HS-27A (cell line): Measurements from ENCODE around the gene LYPD3.

ENCODE experiments used
- DNase-seq: peaks from one replicate; pipeline ENCODE4 v3.0.0-alpha.2; 2012; ENCODE audit warnings: low read depth, missing footprints

LYPD3 gene

DNA sequence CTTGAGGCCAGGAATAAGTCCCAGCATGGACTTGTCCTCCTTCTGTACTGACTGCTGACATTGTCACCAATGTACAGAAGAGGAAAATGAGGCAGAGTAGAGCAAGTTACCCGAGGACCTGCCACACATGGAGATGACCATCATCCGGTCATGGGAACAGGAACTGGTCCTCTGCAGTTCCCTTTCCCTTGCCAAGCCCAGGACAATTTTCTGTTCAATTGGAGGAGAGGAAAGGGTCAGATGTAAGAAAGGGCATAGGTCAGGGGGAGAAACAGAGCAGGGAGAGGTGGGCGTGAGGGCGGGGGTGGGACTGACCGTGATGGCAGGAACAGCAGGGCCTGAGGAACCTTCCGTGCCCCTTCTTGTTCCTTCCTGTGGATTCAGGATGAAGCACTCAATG lies 20.5 kb upstream of the LYPD3 start:
- DNase-seq: no peak

DNA sequence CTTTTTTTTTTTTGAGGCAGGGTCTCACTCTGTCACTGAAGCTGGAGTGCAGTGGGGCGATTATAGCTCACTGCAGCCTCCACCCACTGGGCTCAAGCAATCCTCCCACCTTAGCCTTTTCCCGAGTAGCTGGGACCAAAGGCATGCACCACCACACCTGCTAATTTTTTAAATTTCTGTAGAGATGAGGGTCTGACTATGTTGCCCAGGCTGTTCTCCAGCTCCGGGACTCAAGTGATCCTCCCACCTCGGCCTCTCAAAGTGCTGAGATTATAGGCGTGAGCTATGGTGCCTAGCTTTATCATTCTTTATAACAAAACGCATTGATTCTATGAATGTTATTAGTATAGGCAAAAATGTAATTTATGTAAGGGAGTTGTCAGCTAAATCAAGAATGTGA lies 17.9 kb upstream of the LYPD3 start:
- no peak for DNase-seq

DNA sequence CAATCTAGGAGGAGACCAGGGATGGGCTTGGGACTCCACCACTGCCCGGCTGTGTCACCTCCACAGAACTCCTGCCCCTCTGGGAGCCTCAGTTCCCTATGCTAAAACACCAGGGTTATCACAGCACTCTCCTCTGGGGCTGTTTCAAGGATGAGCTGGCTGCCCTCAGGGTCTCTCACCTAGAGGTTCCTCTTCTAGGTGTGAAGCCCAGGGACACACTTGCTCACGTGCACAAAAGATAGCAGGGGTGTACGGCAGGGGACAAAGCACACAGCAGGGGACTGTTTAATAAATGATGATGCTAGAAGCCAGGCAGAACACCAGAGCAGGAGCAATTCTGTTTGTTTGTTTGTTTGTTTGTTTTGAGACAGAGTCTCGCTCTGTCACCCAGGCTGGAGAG lies 16.8 kb upstream of the LYPD3 start:
- no peak for DNase-seq

DNA sequence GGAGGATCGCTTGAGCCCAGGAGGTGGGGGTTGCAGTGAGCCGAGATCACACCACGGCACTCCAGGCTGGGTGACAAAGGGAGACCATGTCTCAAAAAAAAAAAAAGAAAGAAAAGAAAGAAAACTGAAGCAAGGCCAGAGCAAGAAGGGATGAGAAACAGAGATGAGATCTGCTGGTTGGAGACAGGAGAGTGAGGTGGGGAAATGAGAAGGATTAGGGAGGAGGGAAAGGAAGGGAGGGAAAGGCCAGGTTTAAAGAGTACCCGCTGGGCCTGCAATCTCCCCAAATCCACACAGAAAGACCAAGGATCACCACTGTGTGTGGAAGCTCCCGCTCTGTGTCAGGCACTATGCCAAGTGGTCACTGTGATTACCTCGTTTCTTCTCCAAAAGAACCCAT lies 16.3 kb upstream of the LYPD3 start:
- DNase-seq: no peak

DNA sequence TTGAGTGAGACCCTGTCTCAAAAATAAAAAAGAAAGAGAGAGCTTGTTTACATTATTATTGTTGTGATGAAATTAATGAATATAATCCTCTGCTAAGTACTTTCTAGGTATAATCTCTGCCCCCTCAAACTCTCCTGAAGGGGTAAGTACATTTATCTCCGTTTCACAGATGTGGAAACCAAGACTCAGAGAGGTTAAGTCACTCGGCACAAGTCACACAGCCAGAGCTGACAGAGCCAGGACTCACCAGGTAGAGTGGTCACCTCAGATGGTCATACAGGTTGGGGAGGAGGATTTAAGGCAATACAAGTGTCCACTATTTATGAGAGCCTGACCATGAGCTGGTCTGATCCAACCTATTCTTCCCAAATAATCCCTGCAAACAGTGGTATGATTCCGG lies 15.2 kb upstream of the LYPD3 start:
- no peak for DNase-seq

DNA sequence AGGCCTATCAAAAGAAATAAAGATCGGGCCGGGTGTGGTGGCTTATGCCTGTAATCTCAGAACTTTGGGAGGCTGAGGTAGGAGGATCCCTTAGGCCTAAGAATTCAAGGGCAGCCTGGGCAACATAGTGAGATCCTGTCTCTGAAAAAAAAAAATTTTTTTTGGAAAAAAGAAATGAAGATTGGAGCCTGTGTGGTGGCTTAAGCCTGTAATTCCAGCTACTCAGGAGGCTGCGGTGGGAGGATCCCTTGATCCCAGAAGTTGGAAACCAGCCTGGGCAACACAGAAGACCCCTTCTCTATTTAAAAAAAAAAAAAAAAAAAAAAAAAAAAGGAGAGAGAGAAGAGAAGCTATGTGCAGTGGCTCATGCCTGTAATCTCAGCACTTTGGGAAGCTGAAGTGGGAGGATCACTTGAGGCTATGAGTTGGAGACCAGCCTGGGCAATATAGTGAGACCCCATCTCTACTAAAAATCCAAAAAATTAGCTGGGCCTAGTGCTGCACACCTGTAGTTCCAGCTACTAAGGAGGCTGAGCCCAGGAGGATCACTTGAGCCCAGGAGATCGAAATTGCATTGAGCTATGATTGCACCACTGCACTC lies 14.7 kb upstream of the LYPD3 start:
- no peak for DNase-seq

DNA sequence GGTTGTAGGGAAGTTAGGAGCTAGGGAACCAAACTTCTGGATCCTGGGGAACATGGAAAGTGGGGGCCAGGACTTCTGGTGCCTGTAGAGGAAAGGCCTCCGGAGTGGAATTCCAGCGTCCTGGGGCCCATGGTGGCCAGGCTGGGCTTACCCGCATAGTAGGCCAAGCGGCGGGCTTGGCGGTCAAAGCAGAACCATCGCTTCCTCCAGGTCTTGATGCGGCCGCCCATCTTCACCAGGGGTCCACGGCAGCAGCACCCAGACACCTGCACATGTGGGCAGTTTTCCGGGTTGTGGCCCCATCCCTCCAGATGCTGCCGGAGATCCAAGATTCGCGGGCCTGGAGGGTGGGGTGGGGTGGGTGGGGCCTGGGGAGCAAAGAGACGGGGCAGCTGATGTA lies 13.8 kb upstream of the LYPD3 start:
- DNase-seq: no peak

DNA sequence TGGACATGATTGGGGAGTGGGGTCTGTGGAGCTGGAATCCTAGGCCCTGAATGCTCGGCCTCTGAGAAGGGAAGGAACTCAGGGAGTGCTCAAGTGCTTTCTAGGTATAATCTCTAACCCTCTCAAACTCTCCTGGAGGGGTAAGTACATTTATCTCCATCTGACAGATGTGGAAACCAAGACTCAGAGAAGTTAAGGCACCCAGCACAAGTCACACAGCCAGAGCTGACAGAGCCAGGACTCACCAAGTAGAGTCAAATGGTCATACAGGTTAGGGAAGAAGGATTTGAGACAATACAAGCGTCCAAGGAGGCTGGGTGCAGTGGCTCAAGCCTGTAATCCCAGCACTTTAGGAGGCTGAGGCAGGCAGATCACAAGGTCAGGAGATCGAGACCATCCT lies 12.9 kb upstream of the LYPD3 start:
- no peak for DNase-seq

DNA sequence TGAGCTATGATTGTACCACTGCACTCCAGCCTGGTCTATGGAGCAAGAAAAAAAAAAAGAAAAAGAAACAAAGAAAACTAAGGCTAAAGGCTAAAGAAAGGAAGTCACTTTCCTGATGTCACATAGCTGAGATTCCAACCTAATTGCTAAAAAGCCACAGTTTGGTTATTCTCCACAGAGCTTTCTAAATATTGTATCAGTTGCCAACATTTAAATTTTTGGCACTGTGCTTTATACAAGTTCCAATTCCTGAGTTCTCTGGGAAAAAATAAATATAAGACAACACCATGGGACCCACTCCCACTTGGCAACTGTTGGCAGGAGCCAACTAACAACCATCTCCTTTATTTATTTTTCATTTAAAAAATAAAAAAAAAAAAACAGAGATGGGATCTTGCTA lies 11.2 kb upstream of the LYPD3 start:
- DNase-seq: peak; percentile 40

DNA sequence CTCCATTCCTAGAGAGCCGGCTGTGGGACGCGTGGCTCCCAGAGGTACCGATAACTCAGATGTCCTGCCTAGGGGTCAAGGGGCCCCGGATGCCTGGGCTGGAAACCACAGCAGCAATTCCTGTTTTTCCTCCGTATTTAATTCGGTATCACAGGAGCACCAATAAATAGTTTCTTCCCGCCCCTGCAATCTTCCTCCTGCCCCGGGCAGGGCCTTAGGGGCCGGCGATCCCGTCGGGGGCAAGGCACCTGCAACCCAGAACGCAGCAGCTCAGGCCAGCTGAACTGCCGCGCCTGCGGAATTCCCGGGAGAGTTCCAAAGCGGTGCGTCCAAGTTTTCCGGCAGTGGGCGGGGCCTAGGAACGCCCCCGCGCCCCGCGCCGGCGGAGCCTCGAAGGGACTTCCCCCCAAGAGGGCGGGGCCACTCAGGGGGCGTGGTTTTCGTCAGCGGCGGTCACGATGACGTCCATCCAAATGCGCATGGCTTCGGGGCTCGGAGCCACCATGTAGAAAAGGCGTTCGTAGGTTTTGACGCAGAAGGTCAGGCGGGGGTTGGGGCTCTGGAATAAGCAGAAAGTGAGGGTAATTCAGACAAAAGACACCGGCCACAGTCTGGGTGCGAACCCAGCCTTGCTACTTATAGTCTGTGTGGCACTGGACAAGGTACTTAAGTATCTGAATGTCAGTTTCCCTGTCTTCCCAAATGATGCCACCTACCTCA lies 9.7 kb upstream of the LYPD3 start:
- peak; percentile 51 for DNase-seq

DNA sequence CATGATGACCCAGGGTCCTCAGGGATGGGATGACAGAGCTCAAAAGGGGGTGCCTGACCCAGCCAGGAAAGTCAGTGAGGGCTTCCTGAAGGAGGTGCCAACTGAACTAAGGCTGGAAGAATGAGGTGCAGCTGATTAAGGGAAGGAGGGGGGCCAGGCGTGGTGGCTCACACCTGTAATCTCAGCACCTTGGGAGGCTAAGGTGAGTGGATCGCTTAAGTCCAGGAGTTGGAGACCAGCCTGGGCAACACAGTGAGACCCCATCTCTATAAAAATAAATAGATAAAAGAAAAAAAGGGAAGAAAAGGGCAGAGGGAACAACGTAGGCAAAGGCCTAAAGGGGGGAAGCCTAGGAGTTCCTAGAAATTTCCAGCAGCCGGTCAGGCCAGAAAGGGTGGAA lies 9.1 kb upstream of the LYPD3 start:
- no peak for DNase-seq

DNA sequence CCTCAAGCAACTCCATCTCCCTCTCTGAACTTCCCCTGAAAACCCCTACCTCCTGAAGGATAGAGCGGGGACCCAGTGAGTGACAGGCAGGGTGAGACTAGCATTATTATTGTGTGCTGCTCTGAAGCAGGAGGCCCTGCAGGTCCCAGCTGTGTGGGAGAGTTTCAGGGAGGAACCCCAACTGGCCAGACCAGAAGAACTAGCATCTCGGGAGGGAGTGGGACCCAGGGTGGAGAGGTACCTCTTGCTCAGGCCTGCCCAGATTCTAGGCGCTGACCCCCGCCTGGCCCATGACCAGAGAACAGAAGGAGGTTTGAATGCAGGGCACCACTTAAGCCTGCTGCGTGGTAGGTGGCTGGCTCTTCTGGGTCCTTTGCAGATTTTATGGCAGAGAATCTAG lies 5.7 kb upstream of the LYPD3 start:
- no peak for DNase-seq

DNA sequence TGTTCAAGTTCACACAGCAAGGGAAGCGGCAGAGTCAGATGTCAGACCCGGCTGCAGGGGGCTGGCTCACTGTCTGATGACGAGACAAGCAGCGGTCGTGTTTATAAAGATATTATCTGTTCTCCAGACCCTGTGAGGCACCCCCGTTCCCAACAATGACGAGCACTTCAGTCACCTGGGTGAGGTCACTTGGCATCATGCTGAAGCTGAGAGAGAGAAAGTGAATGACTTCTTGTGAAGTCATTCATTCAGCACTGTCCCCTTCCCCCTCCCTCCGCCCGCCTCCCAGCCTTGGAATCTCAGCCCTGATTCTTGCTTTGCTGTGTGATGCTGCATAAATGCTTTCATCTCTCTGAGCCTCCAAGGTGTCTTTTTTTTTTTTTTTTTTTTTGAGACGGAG lies 4.9 kb upstream of the LYPD3 start:
- DNase-seq: no peak

DNA sequence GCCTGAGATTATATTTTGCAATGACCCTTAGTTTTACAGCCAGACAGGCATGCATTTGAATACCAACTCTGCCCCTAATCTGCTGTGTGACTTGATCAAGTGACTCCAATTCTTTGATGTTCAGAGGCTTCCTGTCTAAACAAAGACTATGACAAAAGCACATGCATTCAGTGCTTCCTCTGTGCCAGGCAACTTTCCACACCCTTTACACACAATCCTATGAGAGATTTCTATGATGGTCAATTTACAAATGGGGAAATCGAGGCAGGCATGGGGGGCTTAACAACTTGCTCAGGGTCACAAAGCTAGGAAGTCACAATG lies 3.7 kb upstream of the LYPD3 start:
- no peak for DNase-seq

DNA sequence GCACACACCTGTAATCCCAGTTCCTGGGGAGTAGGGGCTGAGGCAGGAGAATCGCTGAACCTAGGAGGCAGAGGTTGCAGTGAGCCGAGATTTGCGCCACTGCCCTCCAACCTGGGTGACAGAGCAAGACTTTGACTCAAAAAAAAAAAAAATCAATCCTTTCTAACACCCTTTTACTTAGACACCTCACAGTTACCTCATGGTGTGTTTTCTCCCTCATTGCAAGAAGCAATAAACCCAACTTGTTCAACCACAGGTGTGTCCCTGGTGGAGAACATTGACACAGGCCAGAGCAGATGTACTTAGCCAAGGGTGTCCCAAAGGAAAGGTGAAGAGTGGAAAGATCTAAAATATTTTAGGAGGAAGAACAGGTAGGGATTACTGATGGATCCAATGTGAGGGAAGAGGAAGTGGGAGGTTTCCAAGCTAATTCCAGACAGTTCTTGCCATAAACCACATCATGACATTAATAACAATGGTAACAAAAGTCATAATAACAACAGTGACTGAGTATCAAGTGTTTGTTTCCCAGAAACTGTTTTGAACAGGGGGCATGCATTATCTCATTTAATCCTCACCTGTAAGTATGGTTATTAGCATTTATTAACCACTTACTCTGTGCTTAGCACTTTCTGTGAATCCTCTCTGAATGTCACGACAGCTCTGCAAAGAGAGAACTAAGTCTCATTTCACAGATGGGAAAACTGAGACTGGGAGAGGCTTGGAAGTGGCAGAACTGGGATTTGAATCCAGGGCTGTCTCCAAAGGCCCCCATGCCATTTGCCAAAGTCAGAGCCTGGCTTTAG lies 3.1 kb upstream of the LYPD3 start:
- DNase-seq: no peak

DNA sequence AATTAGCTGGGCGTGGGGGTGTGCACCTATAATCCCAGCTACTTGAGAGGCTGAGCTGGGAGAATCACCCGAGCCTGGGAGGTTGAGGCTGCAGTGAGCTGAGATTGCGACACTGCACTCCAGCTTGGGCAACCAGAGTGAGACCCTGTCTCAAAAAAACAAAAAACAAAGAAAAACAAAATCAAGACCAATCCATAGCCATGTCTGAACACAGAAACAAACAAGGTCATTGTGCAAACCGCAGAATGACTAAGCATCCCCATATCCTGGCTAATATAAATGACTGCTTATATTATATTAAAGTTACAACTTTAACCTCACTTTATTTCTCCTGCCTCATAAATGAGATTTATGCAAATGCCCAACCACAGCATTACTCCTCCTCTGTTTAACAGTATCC lies 2.3 kb upstream of the LYPD3 start:
- DNase-seq: no peak

DNA sequence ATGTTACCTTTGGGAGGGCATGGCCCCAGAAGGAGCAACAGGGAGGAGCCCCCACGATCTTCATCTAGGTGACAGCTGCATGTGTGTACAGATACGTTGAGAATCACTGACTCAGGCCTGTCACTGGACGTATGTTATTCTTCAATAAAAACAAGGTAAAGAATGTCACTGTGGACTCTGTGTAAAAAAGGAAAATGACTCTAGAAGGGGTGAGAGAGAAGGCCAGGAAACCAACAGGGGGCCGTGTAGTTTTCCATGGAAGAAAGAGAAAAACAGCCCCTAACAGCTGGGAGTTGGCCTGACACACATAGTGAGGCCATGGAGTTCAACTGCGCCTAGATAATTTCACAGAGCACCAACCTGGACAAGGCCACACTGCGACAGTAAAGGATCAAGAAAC lies 1.9 kb upstream of the LYPD3 start:
- DNase-seq: no peak

DNA sequence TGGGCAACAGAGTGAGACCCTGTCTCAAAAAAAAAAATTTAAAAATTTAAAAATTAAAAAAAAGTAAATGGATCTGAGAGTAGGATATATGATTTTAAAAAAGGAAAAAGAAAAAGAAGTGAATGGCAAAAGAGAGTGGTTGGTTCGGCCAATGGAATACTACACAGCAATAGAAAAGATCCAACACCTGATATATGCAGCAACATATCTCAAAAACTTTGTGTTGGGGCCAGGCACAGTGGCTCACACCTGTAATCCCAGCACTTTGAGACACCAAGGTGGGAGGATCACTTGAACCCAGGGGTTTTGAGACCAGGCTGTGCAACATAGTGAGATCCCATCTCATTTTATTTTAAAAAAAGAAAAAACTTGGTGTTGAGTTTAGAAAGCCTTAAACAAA lies 1.4 kb upstream of the LYPD3 start:
- DNase-seq: no peak

DNA sequence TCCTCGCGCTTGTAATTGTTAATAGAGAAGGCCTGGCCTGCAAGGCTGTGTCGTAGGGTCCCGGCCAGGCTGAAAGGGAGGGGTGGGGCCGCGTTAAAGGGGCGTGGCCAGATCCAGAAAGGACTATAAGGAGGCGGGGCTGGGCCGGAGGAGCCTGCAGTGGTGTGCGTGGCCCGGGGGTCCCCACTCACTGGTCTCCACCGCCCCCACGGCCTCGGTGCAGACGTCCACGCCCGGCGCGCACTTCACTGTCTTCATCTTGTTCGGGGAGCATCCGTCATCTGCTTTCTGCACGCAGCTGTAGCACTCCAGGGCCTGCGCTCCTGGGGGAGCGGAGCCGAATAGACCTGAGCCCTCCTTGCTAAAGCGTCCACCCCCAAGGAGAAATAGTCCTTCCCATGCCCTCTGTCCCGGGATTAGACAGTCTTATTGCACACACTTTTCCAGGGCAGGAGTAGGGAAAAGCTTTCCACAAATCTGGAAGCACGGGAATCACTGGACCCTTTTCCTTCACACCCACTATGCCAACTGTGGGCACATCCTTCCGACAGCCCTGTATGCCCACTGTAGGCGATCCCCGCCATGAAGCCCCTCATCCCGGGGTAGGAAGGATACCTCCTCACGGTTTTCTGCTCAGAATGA lies 1.2 kb downstream of the LYPD3 start:
- no peak for DNase-seq

DNA sequence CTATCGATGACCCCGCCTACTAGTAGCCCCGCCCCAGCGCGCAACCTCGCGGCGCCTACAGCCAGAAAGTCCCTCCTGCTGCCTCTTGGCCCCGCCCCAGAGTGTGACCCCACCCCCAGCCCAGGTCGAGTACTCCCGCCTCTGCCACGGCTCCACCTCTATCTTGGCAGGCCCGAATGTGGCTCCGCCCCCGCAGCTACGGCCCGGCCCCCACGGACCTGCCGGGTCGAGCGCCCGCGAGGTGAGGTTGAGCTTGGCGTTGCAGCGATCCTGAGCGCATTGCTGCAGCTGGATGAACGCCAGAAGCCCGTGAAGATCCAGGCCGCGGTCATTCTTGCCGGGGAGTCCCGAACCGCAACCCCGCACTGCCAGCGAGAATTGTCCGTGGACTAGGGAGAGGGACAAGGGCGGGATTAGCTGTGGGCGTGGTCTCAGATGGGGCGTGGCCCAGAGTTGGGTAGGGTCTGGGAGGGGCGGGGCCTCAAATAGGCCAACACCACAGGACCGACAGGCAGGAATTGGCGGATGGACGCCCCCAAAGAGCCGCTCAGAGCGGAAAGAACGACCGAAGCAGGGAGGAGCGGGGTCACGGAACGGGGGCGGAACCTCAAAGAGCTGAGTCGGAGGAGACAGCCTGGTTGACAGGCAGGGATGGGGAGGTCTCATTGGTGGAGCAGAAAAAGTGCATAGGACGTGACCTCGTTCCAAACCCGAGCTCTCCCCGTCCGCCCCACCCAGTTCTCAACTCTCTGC lies 1.9 kb downstream of the LYPD3 start:
- DNase-seq: peak; percentile 82

DNA sequence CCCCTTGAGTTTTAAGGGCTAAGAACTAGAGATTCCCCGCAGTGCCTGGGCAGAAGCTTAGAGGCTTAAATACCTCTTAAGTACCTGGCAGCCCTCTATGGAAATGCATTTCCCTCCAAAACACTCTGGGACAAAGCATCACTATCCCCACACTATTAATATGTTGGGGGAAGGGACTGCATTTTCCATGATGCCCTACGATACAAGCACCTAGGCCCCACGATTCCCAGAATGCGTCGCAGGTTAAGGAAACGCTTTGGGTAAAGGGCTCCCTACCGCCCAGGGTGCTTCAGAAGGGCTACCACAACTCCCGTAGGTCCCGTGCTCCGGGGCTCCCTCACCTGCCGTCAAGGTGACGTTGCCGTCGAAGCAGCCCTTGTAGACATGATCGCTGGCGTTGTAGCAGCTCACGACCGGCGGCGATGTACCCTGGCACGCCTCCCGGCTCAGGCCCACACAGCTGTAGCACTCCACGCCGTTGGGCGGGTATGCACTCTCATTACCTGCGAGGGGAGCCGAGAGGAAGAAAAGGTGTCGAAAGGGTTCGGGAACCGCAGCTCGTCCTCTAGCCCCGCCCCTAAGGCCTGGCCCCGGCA lies 2.5 kb downstream of the LYPD3 start:
- no peak for DNase-seq

DNA sequence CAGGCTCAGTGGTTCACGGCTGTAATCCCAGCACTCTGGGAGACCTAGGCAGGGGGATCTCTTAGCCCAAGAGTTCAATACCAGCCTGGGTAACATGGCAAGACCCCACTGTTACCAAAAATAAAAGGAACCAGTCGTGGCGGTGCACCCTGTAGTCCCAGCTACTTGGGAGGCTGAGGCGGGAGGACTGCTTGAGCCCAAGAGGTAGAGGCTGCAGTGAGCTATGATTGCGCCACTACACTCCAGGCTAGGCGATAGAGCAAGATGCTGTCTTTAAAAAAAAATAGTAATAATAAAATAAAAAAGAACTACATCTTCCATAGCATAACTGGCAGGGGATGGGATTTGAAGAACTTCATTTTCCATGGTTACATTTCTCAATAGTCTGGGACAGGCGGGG lies 3.0 kb downstream of the LYPD3 start:
- no peak for DNase-seq
